ENCODE data around the gene NLRP3.
A peak's percentile ranks its signal among the peaks of the same experiment; 100 is the strongest.
"Not testable (repeated sequence)": the region's sequence is repeated elsewhere in the genome, so short reads cannot be mapped to it uniquely, and the experiment has no call there.

Gene NLRP3

GRCh38 chr1:247440001-247440620, 24.1 kb downstream of the NLRP3 start:
- DNase-seq: no peak

GRCh38 chr1:247441606-247442005, 25.6 kb downstream of the NLRP3 start:
- DNase-seq: no peak

GRCh38 chr1:247442164-247442563, 26.2 kb downstream of the NLRP3 start:
- no peak for DNase-seq

- DNase-seq: no peak
These were observed 27.7 kb downstream of the NLRP3 start for GRCh38 chr1:247443641-247444040.

GRCh38 chr1:247444571-247444970, 28.6 kb downstream of the NLRP3 start:
- DNase-seq: no peak

- DNase-seq: no peak
These were observed 29.8 kb downstream of the NLRP3 start for GRCh38 chr1:247445526-247446356.

- DNase-seq: no peak
These were observed 31.4 kb downstream of the NLRP3 start for GRCh38 chr1:247447162-247447909.

- peak; percentile 52 for DNase-seq
These were observed 32.3 kb downstream of the NLRP3 start for GRCh38 chr1:247448107-247448791.

- no peak for DNase-seq
These were observed 35.5 kb downstream of the NLRP3 start for GRCh38 chr1:247451388-247452010.

- no peak for DNase-seq
These were observed 36.6 kb downstream of the NLRP3 start for GRCh38 chr1:247452447-247453039.

- DNase-seq: no peak
These were observed 37.3 kb downstream of the NLRP3 start for GRCh38 chr1:247453245-247453644.

GRCh38 chr1:247453997-247454396, 38.0 kb downstream of the NLRP3 start:
- no peak for DNase-seq

- no peak for DNase-seq
These were observed 40.0 kb downstream of the NLRP3 start for GRCh38 chr1:247456021-247456420.

GRCh38 chr1:247456914-247457639, 41.1 kb downstream of the NLRP3 start:
- DNase-seq: no peak

GRCh38 chr1:247459507-247459906, 43.5 kb downstream of the NLRP3 start:
- DNase-seq: no peak

- DNase-seq: no peak
These were observed 49.8 kb downstream of the NLRP3 start for GRCh38 chr1:247465796-247466195.

GRCh38 chr1:247467129-247467528, 51.2 kb downstream of the NLRP3 start:
- no peak for DNase-seq

GRCh38 chr1:247468481-247469140, 52.6 kb downstream of the NLRP3 start:
- DNase-seq: no peak

GRCh38 chr1:247469141-247469535, 53.2 kb downstream of the NLRP3 start:
- DNase-seq: no peak

GRCh38 chr1:247470942-247471429, 55.0 kb downstream of the NLRP3 start:
- DNase-seq: not testable (repeated sequence)
